ENCODE results near the gene CEP70.

The CEP70 gene

DNA sequence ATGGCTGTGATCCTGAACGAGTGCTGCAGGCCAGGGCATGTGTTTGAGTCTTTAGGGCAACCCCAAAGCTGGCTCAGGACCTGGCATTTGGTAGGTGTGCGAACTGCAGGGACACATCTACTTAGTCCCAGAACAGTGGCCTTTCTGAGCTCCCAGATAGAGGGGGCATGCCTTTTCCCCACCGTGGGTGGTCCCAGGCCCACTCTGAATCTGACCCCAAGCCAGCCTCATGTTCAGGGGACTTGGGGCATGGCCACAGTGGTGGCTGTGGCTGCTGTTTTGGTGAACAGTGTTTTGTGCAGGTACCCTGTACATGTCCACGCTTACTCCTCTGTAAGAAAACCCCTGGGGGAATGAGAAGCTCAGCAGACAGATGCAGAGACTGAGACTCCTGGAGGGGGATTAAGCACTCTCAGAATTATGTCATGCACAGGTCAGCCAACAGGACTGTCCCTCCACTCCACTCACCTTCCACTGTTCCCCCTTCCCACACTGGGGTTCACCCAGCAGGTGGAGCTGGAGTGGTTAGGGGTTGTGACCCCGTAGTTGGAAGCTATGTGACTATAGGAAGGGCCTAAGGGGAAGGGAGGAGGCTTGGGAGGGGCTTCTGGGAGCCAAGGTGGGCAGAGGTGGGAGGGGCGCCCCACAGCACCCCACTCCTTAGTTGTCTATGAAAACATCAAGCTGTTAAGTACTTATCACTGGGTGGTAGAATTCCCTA, 143.2 kb downstream of the CEP70 start:
- no peak for DNase-seq (ENCODE audit: low read depth in 2 of 2)

GRCh38 chr3:138450181-138450580, 143.9 kb downstream of the CEP70 start:
- DNase-seq (ENCODE audit: low read depth in 2 of 2), result no peak

- DNase-seq (ENCODE audit: low read depth in 2 of 2), result no peak
Measured at GRCh38 chr3:138449490-138449889, 144.6 kb downstream of the CEP70 start.

DNA sequence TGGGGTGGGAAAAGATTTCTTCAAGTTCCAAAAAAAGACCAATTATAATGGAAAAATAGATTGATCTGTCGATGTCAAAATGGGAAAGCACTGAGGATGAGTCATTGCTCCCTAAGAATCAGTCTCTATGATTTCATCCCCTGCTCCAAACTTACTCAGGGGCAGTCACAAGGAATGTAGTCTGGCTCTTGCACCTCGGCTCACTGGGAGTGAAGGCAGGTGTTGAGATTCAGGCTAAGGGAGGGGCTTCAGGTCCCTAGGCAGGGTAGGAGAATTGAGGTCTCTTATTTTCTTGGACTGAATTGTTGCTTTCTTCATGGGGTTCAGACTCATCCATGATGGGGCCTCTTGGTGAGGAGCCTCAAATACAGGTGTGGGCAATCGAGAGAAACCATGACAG, 145.4 kb downstream of the CEP70 start:
- no peak for DNase-seq (ENCODE audit: low read depth in 2 of 2)

DNA sequence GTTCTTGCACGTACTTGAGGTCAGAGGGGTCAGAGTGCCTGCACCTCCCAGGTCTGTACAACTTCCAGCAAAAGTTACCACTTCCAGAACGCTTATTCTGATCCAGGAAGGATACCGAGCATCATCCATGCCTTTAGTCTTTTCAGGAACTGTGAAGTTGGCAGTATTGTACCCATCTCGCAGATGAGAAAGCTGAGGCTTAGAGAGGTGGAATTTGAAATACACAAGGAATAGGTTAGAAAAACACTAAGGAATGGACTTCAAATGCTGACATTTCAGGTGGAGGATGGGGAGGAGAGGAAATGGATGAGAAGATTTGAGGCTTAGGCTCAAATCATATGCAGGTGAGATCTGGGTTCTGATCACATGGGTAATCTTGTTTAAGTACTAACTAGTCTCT, 148.4 kb downstream of the CEP70 start:
- no peak for DNase-seq (ENCODE audit: low read depth in 2 of 2)

DNA sequence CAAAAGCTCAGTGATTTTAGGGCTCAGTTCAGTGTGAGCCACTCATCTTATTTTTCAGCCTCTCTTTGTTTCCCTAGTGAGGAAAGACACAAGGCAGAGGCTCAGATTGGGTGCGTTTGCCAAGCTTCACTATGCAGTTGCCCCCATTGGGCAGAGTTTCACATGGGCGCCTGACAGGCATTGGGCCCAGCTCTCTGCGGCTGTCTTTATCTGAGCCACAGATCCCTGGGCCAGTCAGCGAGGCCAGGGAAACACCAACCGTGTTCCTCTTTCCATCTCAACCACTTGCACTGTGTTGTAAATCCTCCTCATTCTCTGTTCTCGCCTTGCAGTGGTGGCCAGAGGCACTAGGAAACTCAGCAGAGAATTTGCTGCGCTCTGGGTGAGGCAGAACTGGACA, 148.8 kb downstream of the CEP70 start:
- no peak for DNase-seq (ENCODE audit: low read depth in 2 of 2)
